Amygdala (tissue), 56 donors: ENCODE measurements around the gene MFAP2.

ENCODE experiments used
- DNase-seq, 56 donors: peaks; one replicate each; lab custom pipeline; 2025; lab: John Stamatoyannopoulos, UW

The MFAP2 gene

GRCh38 chr1:16981269-16981849 is 939 bp upstream of the MFAP2 start:
- DNase-seq, result no peak

GRCh38 chr1:16979475-16980327 is 719 bp downstream of the MFAP2 start:
- DNase-seq, result no peak

GRCh38 chr1:16978567-16979474 is 1.6 kb downstream of the MFAP2 start:
- DNase-seq, result peak in 2 of 56 donors; percentile 13 to 28

- DNase-seq, result no peak
Observed at GRCh38 chr1:16978139-16978538, 2.3 kb downstream of the MFAP2 start.

GRCh38 chr1:16977377-16977776 is 3.0 kb downstream of the MFAP2 start:
- DNase-seq, result no peak

- peak in 1 of 56 donors; percentile 26 for DNase-seq
Observed at GRCh38 chr1:16976966-16977365, 3.5 kb downstream of the MFAP2 start.

GRCh38 chr1:16975838-16976237 is 4.6 kb downstream of the MFAP2 start:
- no peak for DNase-seq

GRCh38 chr1:16975211-16975610 is 5.2 kb downstream of the MFAP2 start:
- peak in 1 of 56 donors; percentile 8 for DNase-seq

- DNase-seq, result no peak
Observed at GRCh38 chr1:16973215-16973614, 7.2 kb downstream of the MFAP2 start.

- DNase-seq, result no peak
Observed at GRCh38 chr1:16972189-16972895, 8.1 kb downstream of the MFAP2 start.

GRCh38 chr1:16971341-16972188 is 8.9 kb downstream of the MFAP2 start:
- no peak for DNase-seq

- DNase-seq, result no peak
Observed at GRCh38 chr1:16970132-16970910, 10.1 kb downstream of the MFAP2 start.

- DNase-seq, result no peak
Observed at GRCh38 chr1:16969651-16970050, 10.8 kb downstream of the MFAP2 start.

- DNase-seq, result no peak
Observed at GRCh38 chr1:16969057-16969611, 11.3 kb downstream of the MFAP2 start.

- DNase-seq, result no peak
Observed at GRCh38 chr1:16968372-16968771, 12.0 kb downstream of the MFAP2 start.

- DNase-seq, result no peak
Observed at GRCh38 chr1:16967962-16968361, 12.5 kb downstream of the MFAP2 start.

- peak in 27 of 56 donors; percentile 6 to 57 (median 22) for DNase-seq
Observed at GRCh38 chr1:16967095-16967575, 13.3 kb downstream of the MFAP2 start.

GRCh38 chr1:16966282-16966681 is 14.1 kb downstream of the MFAP2 start:
- no peak for DNase-seq
